ENCODE measurements around the gene SH3GL1.

Gene SH3GL1

GRCh38 chr19:4396949-4397783 lies 3.2 kb downstream of the SH3GL1 start:
- no peak for DNase-seq

DNA sequence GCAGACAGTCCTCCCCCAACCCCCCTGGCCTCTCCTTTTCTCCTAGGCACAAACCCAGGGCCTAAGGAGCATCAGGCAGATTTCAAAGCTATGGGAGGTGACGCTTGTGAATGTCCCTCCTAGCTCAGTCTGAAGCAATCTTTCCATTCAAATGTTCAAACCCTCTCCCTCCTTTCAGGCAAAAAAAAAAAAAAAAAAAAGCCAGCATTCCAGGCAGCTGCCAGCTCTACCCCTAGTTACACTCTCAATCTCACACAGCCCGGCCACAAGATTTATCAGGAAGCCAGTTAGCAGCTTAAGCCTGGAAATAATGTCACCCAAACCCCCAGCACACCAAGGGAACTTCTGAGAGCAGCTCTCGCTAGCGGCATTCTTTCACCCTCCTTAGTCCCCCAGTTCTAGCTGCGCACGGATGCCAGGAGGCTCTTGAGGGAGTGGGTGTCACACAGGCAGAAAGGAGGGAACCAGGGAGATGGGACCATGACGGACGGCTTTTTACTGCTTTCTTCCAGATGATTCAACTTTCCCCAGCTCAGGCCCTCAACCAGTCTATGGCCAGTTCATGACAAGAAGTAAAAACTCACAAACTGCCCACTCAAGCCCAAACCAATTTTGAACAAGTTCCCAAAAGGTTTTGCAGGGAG lies 6.3 kb downstream of the SH3GL1 start:
- no peak for DNase-seq

DNA sequence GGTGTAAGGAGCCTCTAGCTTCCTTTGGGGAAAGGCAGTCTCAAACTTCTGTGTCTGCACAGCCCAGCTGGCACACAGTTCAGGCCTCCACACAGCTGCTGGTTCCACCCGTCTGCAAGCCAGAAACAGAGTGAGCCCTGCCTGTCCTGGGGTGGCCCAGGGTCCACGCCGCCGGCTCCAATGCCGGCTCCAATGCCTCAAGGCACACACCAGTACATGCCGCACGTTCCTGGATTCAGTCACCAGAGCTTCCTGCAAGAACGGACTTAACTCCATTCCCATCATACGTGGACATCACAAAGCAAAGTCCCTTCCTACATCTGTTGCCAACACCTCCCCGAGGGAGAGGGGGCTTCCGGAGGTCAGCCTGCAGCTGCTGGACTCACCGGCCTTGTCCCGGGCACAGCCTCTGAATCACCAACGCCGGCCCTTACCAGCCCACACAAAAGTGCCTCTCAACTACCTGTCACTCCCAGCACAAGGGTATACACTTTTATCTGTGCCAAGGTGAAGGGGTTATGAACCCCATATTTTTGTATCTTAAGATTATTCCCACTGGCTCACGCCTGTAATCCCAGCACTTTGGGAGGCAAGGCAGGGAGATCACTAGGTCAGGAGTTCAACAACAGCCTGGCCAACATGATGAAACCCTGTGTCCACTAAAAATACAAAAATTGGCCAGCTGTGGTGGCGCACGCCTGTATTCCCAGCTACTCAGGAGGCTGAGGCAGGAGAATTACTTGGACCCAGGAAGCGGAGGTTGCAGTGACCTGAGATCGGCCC lies 8.5 kb downstream of the SH3GL1 start:
- DNase-seq, result no peak

DNA sequence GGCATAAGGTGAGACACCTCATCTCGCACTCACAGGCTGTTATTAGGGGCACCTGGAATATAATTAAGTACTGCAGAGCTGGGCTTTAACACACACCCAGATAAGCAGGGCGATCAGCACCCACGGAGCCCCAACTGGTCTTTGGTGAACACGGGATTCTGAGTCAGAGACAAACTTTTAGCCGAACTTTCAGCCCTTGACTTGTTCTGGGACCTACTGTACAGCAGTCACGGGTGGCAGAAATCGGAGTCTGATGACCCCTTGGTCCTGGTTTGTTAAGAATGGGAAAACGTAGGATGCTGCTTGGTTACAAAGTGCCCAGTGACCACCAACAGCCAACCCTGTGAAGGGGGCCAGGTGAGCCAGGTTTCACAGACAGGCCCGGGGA lies 9.0 kb downstream of the SH3GL1 start:
- no peak for DNase-seq

GRCh38 chr19:4390567-4391305 lies 9.6 kb downstream of the SH3GL1 start:
- DNase-seq, result no peak

GRCh38 chr19:4390017-4390566 lies 10.3 kb downstream of the SH3GL1 start:
- DNase-seq, result no peak

DNA sequence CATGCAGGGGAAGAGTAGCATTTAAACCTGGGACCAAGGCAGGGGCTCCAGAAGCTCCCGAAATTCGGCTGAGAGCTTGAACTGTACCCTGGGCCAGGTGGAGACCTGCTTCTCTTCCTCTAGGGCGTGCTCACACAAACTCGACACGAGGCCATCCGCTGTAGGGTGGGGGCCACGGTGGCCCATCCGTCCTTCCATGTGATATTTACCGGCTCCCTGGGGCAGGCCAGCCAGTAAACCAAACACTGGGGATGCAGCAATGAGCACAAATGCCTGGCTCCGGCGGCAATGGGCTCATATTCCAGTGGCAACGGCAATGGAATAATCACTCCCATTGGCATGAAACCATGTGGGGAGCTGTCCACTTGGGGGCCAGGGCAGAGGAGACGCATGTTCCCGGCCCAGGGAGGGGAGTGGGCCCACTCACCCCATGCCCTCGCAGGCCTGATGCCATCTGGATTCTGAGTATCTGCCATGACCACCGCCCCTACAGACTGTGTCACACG lies 10.8 kb downstream of the SH3GL1 start:
- no peak for DNase-seq

DNA sequence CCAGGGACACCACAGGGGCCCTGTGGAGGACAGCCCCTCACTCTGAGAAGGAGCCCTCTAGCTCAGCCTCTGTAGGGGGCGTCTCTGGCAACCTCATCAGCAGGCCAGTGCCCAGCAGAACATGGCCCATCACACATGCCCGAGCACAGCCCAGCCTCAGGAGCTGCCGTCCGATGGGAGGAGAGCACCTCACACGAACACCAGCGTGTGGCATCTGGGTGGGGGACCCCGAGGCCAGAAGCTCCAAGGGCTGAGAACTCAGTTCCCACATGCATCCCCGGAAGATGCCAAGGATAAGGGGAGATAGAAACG lies 11.3 kb downstream of the SH3GL1 start:
- DNase-seq, result no peak

DNA sequence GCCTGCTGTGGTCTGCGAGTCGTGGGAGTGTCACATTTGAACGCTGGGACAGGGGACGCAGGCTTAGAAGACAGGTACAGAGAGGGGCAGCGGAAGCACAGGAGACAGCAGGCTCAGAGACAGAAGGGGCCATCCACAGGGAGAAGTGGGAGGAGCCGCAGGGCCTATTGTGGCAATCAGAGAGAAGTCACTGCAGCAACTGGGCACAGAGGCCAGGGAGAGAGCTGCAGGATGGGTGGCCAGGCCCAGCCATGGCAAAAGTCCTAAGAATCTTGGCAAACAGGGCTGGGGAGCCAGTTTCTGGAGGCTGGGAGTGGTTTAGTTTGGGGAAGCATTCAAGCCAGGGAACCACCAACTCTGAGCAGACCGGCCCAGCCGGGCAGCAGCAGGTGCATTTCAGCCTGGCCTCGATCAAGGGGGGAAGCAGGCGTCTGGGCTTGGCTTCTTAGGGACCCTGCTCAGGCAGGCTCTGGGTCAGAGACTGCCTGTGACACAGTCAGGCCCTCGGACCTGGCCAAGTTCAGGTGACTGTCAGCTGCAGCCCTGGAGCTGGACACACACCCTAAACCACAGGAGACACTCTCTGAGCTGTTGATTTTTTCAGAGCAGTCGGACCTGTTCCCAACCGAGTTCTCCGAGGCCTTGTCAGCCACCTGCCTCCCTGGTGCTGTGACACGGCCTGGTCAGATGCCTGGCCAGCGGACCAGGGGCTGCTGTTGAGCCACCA lies 11.8 kb downstream of the SH3GL1 start:
- DNase-seq, result no peak

DNA sequence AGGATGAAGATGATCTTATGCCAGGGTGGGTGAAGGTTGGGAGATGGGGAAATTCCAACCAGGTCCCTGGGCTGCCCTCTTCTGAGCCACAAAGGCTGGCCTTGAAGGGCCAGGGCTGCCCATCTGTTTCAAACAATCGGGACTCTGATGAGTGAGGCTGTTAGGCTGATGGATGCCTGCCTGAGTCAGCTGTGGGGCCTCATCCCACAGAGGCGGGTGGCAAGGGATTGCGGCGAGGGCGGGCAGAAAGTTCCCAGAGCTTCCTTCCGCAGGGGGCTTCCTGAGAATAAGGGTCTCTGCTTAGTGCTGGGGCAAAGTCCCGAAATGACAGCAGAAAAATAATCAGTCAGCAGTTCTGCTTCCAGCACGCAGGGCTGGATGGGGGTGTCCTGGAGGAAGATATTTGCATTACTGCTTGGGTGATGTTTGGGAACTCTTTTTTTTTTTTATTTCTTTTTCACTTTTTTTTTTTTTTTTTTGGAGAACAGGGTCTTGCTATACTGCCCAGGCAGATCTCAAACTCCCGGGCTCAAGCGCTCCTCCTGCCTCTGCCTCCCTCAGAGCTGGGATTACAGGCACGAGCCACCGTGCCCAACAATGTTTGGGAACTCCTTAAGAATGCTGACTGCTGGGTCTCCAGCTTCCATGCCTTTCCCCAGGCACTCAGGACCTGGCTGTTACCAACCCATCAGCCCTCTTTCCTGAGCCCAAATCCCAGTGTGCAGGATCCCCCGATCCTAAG lies 14.1 kb downstream of the SH3GL1 start:
- DNase-seq, result no peak

DNA sequence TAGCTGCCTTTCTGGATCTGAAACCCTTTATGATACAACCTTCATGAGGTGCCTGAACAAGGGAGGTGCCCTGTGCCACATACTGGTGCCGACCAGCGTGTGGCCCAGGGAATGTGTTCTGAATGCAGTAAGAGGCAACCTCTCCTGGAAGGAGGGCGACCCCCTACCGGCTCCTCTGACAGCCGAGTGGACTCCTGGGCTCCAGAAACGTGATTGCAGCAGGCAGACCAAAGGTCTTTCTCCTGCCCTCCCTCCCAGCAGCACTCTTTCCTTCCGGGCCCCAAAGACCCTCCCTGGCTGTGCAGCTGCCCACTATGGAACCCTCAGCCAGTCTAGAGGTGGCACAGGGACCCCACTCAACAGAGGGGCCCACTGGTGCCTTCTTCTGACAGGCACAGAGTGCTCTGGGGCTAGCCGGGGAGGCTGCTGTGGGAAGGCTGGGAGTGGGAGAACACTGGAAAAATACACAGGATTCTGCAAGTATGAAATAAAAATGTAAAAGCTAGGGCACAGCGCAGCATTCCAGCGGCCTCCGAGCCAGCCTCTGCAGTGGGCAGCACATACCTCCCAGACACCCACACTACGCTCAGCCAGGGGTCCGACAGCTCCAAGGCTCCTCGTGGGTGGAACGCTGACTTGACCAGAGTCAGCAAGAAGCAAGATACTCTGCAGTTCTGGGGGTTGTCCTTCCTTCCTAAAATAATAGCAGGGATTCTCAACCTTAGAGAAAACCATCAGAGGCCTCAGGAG lies 14.9 kb downstream of the SH3GL1 start:
- no peak for DNase-seq

- peak; percentile 64 for DNase-seq
Measured at GRCh38 chr19:4380254-4380727, 20.1 kb downstream of the SH3GL1 start.

DNA sequence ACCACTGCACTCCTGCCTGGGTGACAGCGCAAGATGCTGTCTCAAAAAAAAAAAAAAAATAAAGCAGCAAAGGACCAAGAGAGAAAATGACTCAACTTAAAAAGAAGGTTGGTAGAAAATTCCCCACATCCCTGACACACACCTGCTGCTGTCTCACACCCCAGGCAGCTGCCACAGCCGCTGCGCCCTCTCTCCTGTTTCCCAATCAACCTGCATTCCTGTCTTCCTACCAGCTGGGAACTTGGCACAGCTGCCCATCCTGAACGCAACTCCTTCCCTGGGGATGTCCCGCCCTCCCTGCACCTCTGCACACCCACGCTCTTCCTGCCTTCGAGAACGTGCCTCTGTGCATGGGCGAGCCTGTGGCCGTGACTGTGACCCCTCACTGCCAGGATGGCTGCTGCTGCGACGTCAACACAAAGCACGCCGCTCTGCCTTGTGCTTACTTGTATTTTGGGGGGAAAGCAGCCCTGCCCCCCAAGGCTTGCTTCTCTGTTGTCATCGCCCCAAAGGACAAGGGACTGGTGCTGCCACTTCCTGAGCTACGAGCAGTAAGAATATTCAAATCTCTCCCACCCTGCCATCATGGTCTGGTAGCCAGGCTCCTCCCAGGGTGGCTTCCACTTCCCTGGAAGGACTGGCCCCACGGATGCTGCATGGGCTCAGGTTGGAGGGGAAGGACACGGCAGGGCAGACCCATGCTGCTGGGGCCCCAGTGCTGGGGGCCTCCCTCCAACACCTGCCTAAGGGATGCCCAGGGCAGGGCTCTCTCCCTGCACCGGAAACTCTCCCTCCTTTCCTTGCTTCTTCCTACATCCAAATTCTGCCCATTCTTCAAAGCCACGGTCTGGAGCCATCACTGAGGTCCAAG lies 20.7 kb downstream of the SH3GL1 start:
- DNase-seq, result peak; percentile 28

DNA sequence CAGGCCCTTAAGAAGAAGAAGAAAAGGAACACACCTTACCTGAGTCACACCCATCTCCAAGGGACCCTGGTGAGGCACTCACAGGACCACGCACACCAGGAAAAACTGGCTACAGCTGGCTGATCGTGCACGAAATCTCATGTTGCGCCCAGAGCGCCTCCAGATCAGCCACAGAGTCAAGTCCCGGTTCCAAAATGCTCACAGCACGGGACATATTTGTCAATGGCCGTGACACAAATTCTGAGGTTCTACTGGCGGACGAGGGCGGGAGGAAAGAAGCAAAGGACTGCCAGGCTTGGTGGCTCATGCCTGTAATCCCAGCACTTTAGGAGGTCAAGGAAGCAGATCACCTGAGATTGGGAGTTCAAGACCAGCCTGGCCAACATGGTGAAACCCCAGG lies 21.5 kb downstream of the SH3GL1 start:
- no peak for DNase-seq

GRCh38 chr19:4376991-4377781 lies 23.2 kb downstream of the SH3GL1 start:
- DNase-seq, result no peak

DNA sequence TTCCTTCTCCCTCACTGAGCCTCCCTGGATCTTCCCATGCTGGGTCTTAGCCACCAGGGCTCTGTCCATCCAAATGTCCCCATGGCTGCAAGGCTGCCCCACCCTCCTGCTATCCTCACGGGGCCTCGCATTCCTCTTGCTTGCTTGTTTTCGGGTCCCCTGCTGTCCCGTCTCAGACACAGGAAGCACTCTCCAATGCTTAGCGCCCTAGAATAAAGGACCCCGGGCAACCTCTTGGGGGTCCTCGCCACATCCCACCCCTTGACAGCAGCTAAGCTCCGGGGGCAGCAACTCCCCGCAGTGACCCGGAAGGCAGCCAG lies 23.7 kb downstream of the SH3GL1 start:
- no peak for DNase-seq

GRCh38 chr19:4376028-4376670 lies 24.2 kb downstream of the SH3GL1 start:
- no peak for DNase-seq
